Left lobe of liver (tissue), 2 donors: ENCODE results near the gene DENND11. TPM values are rescaled to one million over a fixed set of nuclear protein-coding genes. Genes with fewer than 3 reads are reported as not detected.

Experiments used
- ATAC-seq: fragments of 200-7000 bp; cut with Tn5 transposase; one replicate; pipeline ENCODE4 v1.9.1; 2020; ENCODE audit warnings: mild to moderate bottlenecking, moderate library complexity
- DNase-seq: peaks from one replicate; pipeline ENCODE4 v3.0.0-alpha.2; 2020; ENCODE audit warnings: low spot score
- total RNA-seq: library from RNA; stranded (reverse); gene quantifications from one replicate; pipeline ENCODE4 v1.2.1, GENCODE V29; 2021
- donor health status: DM: no; HTN: no; CAD: no; lungs with moderate emphysema.
- donor health status: DM: no; HTN: yes; CAD: no.

DENND11 gene
- 29.8 TPM for total RNA-seq

GRCh38 chr7:141702047-141702567 is at the start of gene DENND11:
TSS of gene DENND11 (minus strand) at chr7:141702166. CDS start at chr7:141702153, 13 bp downstream.
- peak; percentile 84 for ATAC-seq
- peak; percentile 64 for DNase-seq

GRCh38 chr7:141748396-141748795 is 46.4 kb upstream of the DENND11 start:
- DNase-seq (no peak), ATAC-seq (no peak)

GRCh38 chr7:141744131-141744530 is 42.2 kb upstream of the DENND11 start:
- DNase-seq (no peak), ATAC-seq (no peak)

GRCh38 chr7:141742229-141742628 is 40.3 kb upstream of the DENND11 start:
- ATAC-seq, result no peak
- DNase-seq, result no peak

GRCh38 chr7:141739250-141739649 is 37.3 kb upstream of the DENND11 start:
- DNase-seq, result no peak
- no peak for ATAC-seq

- DNase-seq (no peak), ATAC-seq (no peak)
Measured at GRCh38 chr7:141738592-141739013, 36.6 kb upstream of the DENND11 start.

- DNase-seq, result peak; percentile 93
- ATAC-seq, result peak; percentile 97
Measured at GRCh38 chr7:141737836-141738591, 36.0 kb upstream of the DENND11 start, which contains the start of gene SSBP1. TSS of gene SSBP1 (plus strand) at chr7:141738358. CDS start at chr7:141739167, 809 bp downstream.

- ATAC-seq (peak; percentile 43), DNase-seq (peak; percentile 50)
Measured at GRCh38 chr7:141737118-141737835, 35.3 kb upstream of the DENND11 start.

- no peak for ATAC-seq
- no peak for DNase-seq
Measured at GRCh38 chr7:141731476-141732149, 29.6 kb upstream of the DENND11 start.

GRCh38 chr7:141729020-141729419 is 27.1 kb upstream of the DENND11 start:
- DNase-seq (no peak), ATAC-seq (no peak)

GRCh38 chr7:141722529-141722928 is 20.6 kb upstream of the DENND11 start:
- DNase-seq (no peak), ATAC-seq (no peak)

- ATAC-seq (no peak), DNase-seq (no peak)
Measured at GRCh38 chr7:141717450-141717849, 15.5 kb upstream of the DENND11 start.

- DNase-seq (no peak), ATAC-seq (no peak)
Measured at GRCh38 chr7:141715794-141716689, 14.1 kb upstream of the DENND11 start.

- ATAC-seq, result no peak
- no peak for DNase-seq
Measured at GRCh38 chr7:141715018-141715417, 13.1 kb upstream of the DENND11 start.

- DNase-seq (no peak), ATAC-seq (no peak)
Measured at GRCh38 chr7:141714571-141714970, 12.6 kb upstream of the DENND11 start.

- no peak for DNase-seq
- ATAC-seq, result no peak
Measured at GRCh38 chr7:141713890-141714289, 11.9 kb upstream of the DENND11 start.

GRCh38 chr7:141712603-141713255 is 10.8 kb upstream of the DENND11 start:
- ATAC-seq (no peak), DNase-seq (no peak)

- DNase-seq (no peak), ATAC-seq (peak; percentile 43)
Measured at GRCh38 chr7:141710301-141710700, 8.3 kb upstream of the DENND11 start.

GRCh38 chr7:141709749-141710148 is 7.8 kb upstream of the DENND11 start:
- ATAC-seq, result no peak
- DNase-seq, result no peak

GRCh38 chr7:141709318-141709717 is 7.4 kb upstream of the DENND11 start:
- ATAC-seq, result no peak
- no peak for DNase-seq
